ENCODE measurements around the gene CACNG7.

DNA sequence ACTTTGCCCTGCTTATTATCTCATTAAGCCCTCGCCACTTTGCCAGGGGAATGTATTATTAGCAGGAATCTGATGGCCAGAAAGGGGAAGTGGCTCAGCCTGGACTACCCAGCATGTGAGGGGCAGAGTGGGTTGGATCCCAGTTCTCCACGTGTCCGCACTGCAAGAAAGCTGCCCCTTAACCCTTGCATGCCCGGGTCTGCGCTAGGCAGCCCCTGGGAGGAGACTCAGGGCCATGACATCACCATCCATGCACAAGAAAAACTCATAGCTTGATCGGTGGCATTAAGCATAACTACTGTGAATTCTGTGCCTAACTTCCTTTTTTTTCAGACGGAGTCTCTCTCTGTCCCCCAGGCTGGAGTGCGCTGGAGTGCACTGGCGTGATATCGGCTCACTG lies 62.6 kb downstream of the CACNG7 start:
- TF ChIP-seq POLR2A (IDR thresholded peaks at IDR 0.05; ENCODE audit: low read depth, low read length) (no peak), TAF1 (IDR thresholded peaks at IDR 0.05; ENCODE audit: borderline replicate concordance, low read depth, low read length) (no peak)
